Upper lobe of right lung (tissue), 1 donor: ENCODE results near the gene ATIC. TPM values are rescaled to one million over a fixed set of nuclear protein-coding genes. Genes with fewer than 3 reads are reported as not detected.

ENCODE experiments used
- ATAC-seq: fragments of 200-7000 bp; cut with Tn5 transposase; one replicate; pipeline ENCODE4 v1.9.1; 2020; ENCODE audit warnings: mild to moderate bottlenecking, moderate library complexity
- DNase-seq: peaks from one replicate; pipeline ENCODE4 v3.0.0-alpha.2; 2020
- H3K27ac ChIP-seq: fragments of 200-600 bp; one replicate; pipeline ENCODE4 v1.8.0; 2022
- H3K27me3 ChIP-seq: fragments of 200-600 bp; one replicate; pipeline ENCODE4 v1.8.0; 2022; ENCODE audit warnings: mild to moderate bottlenecking
- H3K36me3 ChIP-seq: fragments of 200-600 bp; one replicate; pipeline ENCODE4 v1.8.0; 2022
- H3K4me1 ChIP-seq: fragments of 200-600 bp; one replicate; pipeline ENCODE4 v1.8.0; 2022
- H3K4me3 ChIP-seq: fragments of 200-600 bp; one replicate; pipeline ENCODE4 v1.8.0; 2022; ENCODE audit warnings: mild to moderate bottlenecking
- H3K9me3 ChIP-seq: fragments of 200-600 bp; one replicate; pipeline ENCODE4 v1.8.0; 2022
- CTCF ChIP-seq: fragments of 200-600 bp; IDR thresholded peaks from one replicate; pipeline ENCODE4 v1.8.0; 2022; ENCODE audit warnings: antibody characterized with exemption
- intact Hi-C: fragments of 100-400 bp; cut with DNase I; formaldehyde crosslinking; loops from one replicate; pipeline ENCODE4 v1.11.0; 2022
- total RNA-seq: library from RNA; stranded (reverse); fragmentation: NEBNext Ultra II Directional; extraction: Animal tissue kit (Norgen Biotek cat#: 25700); gene quantifications from one replicate; pipeline ENCODE4 v1.2.1, GENCODE V29; 2021
- donor health status: DM: no; HTN: yes; CAD: no; lungs with severe emphysema.

Gene ATIC
- total RNA-seq, 1 donor from 2014 or later, result 71.0 TPM

GRCh38 chr2:215315301-215315700, 3.4 kb downstream of the ATIC start:
- TF ChIP-seq CTCF, result no peak
- intact Hi-C loops, result no loop called here
- H3K27ac ChIP-seq, result no peak overlapping the region

GRCh38 chr2:215316336-215316735, 4.5 kb downstream of the ATIC start:
- H3K4me1 ChIP-seq, result peaks cover 6% of the 10 kb centered on the region
- ATAC-seq, result no peak
- no peak overlapping the region for H3K4me3 ChIP-seq
- no peak overlapping the region for H3K27ac ChIP-seq
- intact Hi-C loops, result no loop called here
- H3K27me3 ChIP-seq, result no peaks in the 10 kb centered on the region
- peaks cover 30% of the 10 kb centered on the region for H3K36me3 ChIP-seq
- no peak for DNase-seq
- no peak for TF ChIP-seq CTCF
- no peaks in the 10 kb centered on the region for H3K9me3 ChIP-seq

More at GRCh38 chr2:215315301-215315700, 3.4 kb downstream of the ATIC start:
- Histone ChIP-seq H3K4me1 (peaks cover 6% of the 10 kb centered on the region), H3K36me3 (peaks cover 19% of the 10 kb centered on the region), H3K4me3 (no peak overlapping the region), H3K9me3 (no peaks in the 10 kb centered on the region), H3K27me3 (no peaks in the 10 kb centered on the region)
- no peak for ATAC-seq
- DNase-seq, result no peak

GRCh38 chr2:215319500-215319899, 7.6 kb downstream of the ATIC start:
- TF ChIP-seq CTCF, result no peak
- intact Hi-C loops, result no loop called here
- no peak for DNase-seq
- no peaks in the 10 kb centered on the region for H3K4me1 ChIP-seq
- no peaks in the 10 kb centered on the region for H3K9me3 ChIP-seq
- no peak overlapping the region for H3K4me3 ChIP-seq
- no peak for ATAC-seq
- H3K36me3 ChIP-seq, result peaks cover 39% of the 10 kb centered on the region
- no peak overlapping the region for H3K27ac ChIP-seq
- no peaks in the 10 kb centered on the region for H3K27me3 ChIP-seq

GRCh38 chr2:215320102-215320501, 8.2 kb downstream of the ATIC start:
- DNase-seq (no peak), ATAC-seq (no peak)
- intact Hi-C loops, result no loop called here
- Histone ChIP-seq H3K4me1 (no peaks in the 10 kb centered on the region), H3K36me3 (peaks cover 39% of the 10 kb centered on the region), H3K4me3 (no peak overlapping the region), H3K27ac (no peak overlapping the region), H3K27me3 (no peaks in the 10 kb centered on the region), H3K9me3 (no peaks in the 10 kb centered on the region)
- TF ChIP-seq CTCF, result no peak

GRCh38 chr2:215320679-215321078, 8.8 kb downstream of the ATIC start:
- DNase-seq (no peak), ATAC-seq (no peak)
- H3K27me3 ChIP-seq, result no peaks in the 10 kb centered on the region
- peaks cover 45% of the 10 kb centered on the region for H3K36me3 ChIP-seq
- no peak overlapping the region for H3K27ac ChIP-seq
- TF ChIP-seq CTCF, result no peak
- no peaks in the 10 kb centered on the region for H3K4me1 ChIP-seq
- intact Hi-C loops, result no loop called here
- no peak overlapping the region for H3K4me3 ChIP-seq
- no peaks in the 10 kb centered on the region for H3K9me3 ChIP-seq

GRCh38 chr2:215324811-215325210, 13.0 kb downstream of the ATIC start:
- TF ChIP-seq CTCF, result no peak
- ATAC-seq (no peak), DNase-seq (no peak)
- Histone ChIP-seq H3K27me3 (no peaks in the 10 kb centered on the region), H3K36me3 (peaks cover 60% of the 10 kb centered on the region), H3K4me1 (no peaks in the 10 kb centered on the region), H3K27ac (no peak overlapping the region), H3K9me3 (no peaks in the 10 kb centered on the region), H3K4me3 (no peak overlapping the region)
- intact Hi-C loops, result no loop called here
